Measurements from ENCODE around the gene MRPL23.

Gene MRPL23

DNA sequence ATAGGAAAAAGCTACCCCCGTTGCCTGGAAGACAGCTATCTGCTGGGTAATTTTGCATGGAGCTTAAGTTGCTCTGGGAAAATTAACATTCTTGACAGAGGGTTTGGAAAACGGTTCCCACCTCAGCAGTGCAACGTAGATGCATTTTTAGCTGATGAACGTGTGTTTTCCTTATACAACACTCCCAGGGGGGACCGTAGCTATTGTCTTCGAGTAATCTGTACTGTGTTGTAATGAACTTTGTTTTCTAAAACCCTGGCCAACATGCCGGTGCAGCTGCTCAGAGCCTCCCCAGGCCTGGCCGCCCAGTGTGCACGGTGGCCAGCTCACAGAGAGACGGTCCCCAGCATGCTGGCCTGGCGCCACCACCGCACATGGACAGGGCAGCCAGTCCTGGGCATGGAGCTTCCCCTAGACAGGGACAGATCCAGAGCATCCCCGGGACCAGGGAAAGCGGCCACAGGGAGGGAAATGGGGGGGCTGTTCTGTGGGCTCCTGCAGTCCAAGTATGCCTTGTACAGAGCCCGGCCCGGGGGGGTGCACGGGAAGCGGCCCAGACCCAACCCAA lies 25.5 kb upstream of the MRPL23 start:
- no peak for DNase-seq (ENCODE audit: low spot score)

DNA sequence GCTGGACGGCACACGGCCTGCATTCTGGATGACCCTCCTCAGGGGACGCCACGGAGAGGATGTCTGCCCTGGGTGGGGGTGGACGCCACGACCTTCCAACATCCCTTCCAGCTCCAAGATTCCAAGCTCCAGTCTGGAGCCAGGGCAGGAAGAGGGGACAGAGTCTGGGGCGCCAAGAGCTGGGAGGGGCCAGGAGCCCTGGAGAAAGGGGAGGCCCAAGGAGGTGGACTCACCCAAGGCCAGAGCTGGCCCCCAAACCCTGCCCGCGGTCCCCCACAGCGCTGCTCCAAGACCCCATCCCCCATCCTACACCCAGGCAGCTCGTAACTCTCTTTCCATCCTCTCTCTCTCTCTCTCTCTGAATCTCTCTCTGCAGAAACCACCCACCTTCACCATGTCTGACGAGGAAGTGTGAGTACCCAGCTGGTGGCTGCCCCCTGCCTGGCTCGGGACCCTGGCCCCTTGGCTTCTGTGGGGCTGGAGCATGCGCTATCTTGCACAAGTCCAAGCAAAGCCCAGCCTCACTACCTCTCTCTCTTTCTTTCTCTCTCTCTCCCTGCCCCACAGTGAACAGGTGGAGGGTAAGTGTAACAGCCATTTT lies 24.6 kb upstream of the MRPL23 start:
- no peak for DNase-seq (ENCODE audit: low spot score)

DNA sequence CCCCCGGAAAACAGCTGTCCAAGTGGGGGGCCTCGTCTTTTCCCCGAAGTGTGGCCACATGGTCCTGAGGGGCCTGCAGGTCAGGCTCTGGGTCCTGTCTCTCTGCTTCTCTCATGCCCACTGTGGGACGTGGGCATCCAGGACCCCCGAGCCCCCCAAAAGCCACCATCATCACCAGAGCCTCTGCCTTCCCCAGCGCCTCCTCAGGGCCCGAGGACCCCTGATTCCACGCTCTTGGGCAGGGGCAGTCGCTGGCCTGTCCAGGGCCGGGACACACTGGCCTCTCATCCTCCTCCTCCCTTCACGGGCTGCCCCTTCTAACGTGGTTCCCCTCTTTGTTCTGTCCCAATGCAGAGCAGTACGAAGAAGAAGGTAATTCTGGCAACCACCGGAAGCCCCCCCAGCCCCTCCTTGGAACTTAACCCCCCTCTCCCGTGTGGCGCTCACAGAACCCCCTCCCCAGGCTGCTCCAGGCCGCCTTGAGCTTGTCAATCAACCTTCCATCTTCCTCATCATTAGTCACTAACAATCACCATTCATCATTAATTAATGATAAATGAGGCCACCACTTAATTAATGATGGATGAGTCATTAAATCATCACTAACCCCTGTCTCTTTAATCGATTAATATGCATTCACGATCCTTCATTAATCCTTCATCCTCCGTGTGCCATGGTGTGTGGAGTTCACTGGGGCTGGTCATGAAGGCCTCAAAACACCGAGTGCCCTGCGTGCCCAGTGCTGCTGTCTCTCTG lies 23.8 kb upstream of the MRPL23 start:
- DNase-seq (ENCODE audit: low spot score) = no peak

DNA sequence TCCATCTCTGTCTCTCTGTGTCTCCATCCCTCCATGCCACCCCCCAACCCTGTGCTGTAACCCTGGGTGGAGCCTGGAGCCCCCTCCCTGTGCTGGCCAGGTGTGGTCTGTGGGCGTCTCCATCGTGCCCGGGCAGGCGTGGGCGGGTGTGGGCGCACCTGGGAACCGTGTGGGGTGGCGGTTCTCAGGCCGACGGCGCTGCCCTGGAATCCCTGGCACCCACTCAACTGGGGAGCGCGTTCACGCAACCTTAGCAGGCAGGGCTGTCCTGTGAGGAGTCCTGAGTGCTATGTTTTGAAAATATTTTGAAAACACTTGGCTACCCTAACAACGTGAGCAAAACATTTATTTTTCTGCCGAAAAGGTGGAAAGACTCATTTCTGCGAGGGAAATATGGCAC lies 23.0 kb upstream of the MRPL23 start:
- no peak for DNase-seq (ENCODE audit: low spot score)

DNA sequence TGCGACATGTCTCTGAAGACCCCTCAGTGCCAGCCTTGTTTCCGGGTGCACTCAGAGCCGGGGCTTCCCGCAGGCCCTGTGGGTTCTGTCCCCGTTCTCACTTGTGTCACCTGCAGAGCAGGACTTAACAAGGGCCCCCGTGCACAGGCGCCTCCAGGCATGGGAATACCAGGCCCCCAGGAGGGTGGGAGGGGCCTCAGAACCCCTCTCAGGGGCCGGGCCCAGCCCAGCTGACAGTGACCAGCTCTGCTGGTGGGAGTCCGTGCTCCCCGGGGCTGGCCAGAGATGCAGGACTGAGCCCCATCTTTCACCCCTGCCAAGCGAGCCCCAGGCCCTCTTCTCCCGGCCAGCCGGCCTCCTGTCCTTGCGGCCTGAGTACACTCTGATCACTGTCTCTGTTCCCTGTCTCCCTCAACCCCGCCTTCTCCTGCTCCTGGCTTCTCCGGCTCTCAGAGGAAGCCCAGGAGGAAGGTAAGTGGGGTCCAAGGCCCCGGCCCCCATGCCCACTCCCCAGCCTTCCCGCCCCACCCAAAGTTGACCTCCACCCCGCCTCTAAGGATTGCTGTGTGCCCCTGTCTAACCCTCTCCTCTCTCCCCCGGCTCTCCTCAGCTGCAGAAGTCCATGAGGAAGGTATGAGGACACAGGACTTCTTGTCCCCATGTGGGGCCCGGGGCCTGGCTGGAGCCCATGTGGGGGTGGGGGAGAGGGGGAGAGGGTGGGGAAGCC lies 22.3 kb upstream of the MRPL23 start:
- DNase-seq (ENCODE audit: low spot score) = no peak

DNA sequence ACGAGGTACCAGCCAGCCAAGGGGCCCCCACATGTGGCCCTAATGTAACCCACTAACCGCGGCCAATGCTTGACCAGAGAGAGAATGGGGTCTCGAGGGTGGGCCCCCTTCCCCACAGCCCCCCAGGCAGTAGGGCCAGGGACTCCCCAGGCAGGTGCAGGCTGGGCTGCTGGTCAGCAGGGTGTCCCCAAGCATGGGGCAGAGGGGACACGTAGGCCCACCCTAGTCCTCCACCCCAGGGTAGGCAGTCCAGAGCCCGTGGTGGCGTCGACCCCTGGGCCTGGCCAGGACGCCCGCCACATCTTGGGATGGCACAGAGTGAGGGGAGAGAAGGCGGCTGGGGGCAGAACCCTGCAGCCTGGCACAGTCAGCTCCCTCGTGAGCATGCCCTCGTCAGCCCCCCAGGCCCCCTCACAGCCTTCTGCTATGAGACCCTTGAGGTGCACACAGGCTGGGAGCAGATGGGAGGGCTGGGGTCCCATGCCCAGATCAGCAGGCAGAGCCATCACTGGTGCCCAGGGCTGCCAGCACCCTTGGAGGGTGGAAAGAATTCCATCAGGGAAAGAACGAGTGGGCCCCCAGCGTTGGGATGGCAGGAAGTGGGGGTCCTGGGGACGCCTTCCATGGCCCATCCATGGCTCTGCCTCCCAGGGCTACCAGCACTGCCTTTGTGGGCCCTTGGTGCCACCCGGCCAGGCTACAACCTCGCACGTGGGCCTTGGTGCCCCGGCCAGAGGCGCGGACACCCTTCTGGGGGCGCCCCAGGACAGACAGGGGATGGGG lies 21.6 kb upstream of the MRPL23 start:
- DNase-seq (ENCODE audit: low spot score) = no peak

DNA sequence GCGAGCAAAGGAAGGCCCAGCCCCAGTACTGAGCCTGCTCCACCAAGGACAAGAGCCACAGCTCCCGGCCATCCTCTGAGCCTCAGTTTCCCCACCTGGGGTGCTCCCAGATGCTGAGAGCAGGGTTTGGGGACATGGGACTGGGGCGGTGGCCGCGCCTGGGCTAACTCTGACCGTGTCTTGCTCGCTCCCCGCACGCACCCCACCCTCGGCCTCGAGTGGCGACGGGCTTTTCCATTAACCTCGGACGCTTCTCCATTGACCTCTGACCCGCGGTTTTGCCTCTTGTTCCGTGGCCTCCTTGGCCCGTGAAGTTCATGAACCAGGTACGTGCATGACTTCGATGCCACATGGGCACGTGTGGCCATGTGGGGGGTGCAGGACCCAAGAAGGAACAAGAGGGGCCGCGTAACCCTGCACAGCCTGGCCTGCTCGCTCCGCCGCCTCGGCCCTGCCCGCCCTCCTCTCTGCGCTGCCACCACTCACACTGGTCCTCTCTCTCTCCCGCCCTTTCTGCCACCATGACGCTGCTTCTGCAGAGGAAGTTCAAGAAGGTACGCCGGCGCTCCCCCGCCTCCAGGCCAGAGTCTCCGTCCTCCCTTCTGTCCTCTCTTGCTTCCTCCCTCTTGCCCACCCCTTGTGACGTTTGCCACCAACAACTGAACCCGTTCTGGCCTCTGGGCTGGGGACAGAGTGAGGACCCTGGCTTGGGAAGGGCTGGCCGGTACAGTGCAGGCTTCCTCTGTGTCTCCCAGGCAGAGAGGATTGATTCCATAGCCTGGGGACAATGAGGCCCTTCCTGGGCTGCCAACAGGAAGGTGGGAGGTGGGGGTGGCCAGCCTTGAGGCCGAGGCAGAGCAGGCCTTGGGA lies 20.7 kb upstream of the MRPL23 start:
- DNase-seq (ENCODE audit: low spot score) = no peak

DNA sequence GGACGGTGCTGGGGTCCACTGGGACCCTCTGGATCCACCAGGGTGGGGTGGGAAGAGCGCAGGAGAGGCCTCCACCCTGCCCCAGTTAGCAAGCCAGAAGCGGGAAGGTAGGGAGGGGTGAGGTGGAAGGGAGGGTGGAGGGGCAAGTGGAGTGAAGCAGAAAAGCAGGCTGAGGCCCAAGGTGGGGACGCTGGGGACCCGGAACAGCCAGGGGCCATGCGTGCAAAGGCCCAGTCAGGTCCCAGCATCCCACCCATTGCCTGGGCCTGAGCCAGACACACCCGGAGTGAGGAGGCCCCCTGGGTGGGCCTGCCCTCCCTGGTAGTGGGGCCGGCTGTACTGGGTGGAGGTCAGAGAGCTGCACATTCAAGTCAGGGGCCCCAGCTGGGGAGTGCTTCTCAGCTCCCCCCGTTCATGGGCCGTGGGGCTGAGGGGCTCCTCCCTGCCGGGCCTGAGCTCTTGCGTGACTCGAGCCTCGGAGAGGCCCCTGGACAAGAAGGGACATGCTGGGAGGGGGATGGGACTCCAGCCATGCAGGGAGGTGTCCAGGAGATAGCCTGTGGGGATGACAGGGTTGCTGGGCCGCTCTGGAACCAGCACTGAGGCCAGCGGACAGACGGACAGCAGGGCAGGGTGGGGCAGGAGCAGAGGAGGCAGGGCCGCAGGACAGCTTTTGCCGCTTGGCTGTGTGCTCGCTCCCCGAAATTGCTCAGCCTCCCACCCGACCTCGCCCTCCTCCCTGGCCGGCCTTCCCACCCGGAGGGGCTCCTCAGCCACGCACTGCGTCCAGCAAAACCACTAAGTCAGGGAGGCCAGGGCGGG lies 19.9 kb upstream of the MRPL23 start:
- no peak for DNase-seq (ENCODE audit: low spot score)

DNA sequence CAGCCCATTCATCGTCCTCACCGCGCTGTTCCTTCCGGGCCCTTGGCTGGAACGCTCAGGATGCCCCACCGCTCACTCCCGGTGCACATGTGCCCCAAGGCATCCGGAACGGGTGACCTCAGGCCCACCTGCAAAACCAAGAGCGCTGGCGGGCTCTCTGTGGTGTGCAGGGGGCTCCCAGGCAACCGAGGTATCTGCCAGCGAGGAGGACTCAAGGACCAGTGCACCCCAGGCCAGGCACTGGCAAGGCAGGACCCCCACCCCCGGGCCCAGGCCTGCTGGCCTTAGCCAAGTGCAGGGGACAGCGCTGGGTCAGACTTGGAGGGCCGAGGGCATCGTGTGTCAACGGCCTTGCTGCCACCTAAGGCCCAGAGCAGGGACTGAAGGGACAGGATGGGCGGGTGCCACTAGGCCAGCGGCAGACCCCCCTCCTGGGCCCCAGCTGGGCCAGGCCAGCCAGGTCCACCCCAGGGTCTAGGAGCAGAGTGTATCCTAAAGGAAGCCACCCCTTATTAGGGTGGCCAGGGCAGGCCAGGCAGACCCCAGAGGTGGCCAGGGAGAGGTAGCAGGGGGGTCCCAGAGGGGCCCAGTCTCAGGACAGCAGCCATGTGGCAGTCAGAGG lies 19.2 kb upstream of the MRPL23 start:
- no peak for DNase-seq (ENCODE audit: low spot score)

DNA sequence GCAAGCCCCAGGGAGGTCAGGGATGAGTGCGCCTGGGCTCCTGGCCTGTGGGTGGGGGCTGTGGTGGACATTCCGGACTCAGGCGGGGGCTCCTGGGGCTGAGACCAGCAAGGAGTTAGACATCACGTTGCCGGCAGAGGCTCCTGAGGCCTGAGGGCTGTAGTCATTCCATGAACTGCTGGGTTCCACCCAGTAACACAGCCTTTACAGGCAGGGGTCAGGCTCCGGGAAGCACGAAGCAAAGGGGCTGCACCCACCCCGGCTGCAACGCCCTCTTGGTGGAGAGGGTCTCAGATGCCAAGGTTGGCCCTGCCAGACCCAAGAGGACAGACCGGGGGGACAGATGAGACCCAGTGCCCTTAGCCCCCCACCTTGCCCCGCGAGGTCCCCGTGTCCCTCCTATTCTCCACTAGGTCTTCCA lies 18.7 kb upstream of the MRPL23 start:
- no peak for DNase-seq (ENCODE audit: low spot score)

DNA sequence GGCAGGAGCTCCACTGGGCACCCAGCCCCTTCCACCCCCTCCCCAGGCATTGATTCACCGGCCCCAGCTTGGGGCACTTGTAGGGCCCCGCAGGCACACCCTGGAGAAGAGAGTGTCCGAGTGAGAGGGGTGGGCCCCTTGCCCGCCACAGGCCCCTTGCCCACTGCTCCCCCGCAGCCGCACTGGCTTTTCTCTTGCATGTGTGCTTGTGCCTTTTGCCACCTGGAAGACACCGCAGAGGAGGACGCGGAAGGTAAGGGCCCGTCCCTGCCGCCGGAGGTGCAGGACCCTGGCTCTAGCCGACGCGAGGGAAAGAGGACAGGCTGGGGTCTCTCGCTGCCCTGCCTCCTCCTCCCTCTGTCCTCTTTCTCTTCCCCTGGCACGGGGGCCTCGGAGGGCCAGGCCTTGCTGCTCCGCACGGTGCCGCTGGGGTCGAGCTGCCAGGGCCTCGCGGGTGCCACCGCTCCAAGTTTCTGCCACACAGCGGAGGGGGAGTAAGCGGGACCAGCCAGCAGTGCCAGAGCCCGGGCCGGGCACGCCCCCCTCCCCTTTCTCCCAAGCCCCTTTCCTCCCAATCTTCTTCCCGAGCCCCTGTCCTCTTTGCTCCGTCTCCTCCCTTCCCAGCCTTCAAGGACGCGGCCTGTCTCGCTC lies 18.1 kb upstream of the MRPL23 start:
- no peak for DNase-seq (ENCODE audit: low spot score)

DNA sequence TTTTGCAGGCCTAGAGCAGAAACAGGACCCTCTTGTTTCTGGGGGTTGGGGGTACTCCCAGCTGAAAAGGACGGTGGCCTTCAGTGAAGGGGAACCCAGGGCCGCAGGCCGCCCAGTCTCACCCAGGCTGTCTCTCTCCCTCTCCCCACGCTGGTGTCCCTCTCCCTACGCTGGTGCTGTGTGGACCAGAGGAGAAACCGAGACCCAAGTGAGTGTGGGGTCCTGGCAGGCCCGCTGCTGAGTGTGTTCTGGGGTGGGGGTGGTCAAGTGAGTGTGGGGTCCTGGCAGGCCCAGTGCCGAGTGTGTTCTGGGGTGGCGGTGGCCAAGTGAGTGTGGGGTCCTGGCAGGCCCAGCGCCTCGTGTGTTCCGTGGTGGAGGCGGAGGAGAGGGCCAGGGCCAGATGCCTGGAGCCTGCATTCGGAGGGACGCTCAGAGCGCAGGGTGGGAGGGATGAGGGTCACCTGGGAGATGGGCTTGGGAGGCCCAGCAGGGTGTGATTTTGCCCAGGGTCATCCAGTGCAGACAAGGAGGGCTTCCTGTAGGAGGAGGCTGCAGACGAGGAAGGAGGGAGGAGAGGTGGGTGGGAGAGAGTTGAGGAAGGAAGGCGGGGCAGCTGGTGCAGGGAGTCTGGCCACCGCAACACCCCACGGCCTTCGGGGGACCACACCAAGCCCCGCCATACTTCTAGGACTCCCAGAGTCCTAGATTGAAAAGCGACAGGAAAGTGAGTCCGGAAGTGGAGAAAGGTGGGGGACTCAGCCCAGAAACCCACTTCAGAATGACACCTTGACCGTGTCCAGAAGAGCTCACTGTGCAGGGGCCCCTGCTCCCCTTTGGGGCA lies 17.3 kb upstream of the MRPL23 start:
- no peak for DNase-seq (ENCODE audit: low spot score)

DNA sequence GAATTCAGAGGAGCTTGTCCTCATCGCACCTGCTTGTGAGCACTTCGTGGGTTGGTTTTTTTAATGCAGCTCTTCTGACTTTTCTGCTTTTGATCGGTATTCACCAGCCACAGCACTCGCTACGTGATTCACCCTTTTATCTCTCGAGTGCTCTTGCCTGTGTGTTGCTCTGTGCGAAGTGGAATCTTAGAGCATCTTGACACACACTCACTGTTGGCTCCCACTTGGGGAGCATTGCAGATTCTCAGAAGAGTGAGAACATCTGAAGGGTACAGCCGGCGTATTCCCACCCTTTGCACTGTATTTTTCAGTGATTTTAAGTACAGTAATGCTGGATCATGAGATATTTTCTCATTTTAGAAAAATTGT lies 16.7 kb upstream of the MRPL23 start:
- no peak for DNase-seq (ENCODE audit: low spot score)

DNA sequence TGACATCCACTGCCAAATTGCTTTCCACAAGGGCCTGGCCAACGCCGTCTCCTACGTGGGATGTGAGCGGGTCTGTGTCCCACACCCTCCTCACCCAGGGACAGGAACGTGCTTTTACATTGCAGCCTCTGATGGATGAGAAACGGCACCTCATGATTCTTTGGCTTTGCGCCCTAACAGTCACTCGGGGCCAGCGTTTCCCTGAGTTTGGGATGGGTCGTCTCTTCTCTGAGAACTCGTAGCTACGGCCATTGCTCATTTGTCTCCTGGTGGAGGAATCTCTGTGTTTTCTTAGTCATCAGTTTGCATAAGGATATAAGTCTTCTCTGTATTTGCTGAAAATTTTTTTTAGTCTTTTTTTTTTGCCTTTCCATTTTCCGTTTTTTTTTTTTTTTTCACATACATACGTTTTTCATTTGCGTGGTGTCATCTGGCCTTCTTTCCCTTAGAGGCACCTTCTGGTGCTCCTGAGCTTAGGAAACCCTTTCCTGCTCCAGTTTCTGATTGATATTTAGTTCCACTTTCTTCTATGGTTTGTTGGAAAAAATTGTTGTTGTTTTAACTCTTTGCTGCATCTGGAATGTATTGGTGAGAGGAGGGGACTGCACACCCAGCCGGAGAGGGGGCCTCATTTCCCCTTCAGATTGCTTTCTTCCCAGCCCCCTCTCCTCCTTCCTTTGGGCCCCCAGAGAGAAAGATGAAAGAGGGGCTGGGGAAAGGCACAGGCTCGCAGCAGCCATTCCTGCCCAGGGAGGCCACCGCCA lies 15.6 kb upstream of the MRPL23 start:
- no peak for DNase-seq (ENCODE audit: low spot score)

DNA sequence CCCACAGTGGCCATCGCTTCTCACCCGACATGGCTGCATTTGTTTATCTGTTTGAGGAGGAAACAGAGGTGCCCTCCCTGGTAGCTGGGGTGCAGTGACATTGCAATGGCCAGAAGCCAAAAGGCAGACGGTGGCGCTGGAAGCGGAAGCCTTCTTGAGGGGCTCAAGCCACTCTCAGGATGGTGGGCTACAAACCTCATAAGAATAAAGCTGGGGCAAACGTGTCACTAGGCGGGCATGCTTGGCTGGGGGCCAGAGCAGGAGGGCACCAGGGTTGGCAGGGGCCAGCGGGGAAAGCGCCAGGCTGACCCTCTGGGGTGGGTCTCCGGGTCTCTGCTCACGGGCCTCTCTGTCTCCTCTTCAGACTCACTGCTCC lies 15.0 kb upstream of the MRPL23 start:
- DNase-seq (ENCODE audit: low spot score) = no peak

DNA sequence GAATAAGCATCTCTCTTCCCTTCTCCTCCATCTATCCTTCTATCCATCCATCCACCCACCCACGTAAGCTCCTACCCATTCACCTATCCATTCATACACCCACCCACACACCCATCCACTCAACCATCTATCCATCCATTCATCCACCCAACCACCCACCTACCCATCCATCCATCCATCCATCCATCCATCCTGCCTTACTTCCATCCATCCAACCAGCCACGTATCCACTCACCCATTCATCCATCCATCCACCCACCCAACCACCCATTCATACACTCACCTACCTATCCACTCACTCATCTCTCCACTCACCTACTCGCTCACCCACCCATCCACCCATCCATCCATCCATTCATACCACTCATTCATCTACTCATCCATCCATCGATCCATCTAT lies 14.5 kb upstream of the MRPL23 start:
- no peak for DNase-seq (ENCODE audit: low spot score)

DNA sequence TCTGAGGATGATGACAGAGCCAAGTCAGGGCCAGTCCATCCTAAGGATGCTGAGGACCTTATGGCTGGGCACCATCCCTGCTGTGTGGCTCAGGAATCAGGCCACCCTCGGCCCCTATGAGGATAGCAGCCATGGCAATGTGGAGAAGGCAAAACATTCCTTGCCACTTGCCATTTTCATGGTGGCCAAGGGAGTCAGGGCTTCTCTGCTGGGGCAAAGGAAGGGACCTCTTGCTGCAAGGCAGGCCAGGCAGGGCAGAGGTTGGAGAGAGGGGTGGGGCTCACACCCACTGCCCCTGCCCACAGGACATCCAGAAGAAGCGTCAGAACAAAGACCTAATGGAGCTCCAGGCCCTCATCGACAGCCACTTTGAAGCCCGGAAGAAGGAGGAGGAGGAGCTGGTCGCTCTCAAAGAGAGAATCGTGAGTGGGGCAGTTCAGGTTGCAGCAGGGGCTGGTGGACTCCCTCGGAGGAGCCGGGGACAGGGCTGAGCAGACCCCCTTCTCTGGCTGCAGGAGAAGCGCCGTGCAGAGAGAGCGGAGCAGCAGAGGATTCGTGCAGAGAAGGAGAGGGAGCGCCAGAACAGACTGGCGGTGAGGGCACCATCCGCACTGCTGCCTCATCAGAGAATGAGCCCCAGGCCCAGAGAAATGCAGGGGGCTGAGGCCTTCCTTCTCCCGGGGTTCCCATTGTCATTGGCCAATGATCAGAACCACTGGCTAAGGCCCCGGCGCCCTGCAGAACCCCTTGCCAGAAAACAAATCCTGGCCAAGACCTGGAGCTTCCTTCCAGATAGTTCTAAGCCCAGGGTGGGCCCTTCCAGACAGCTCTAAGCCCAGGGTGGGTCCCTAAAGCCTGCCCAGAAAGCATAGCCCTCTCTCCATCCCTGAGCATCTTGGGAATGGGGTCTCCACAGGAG lies 13.5 kb upstream of the MRPL23 start:
- no peak for DNase-seq (ENCODE audit: low spot score)

All from CD4-positive, alpha-beta T cell treated with Interleukin-6 at 100 ng/mL for 8 hours (primary cell).